ENCODE data around the gene DRAXIN.

GRCh38 chr1:11645670-11646265, 45.7 kb upstream of the DRAXIN start:
- TF ChIP-seq CTCF (IDR thresholded peaks at IDR 0.05; ENCODE audit: extremely low read depth in 1 of 2, insufficient read depth in 1 of 2, low read depth in 1 of 2, low read length in 2 of 2) (peak; percentile 72 to 84), EZH2 (IDR thresholded peaks at IDR 0.05; ENCODE audit: borderline replicate concordance, low read depth, low read length, severe bottlenecking) (no peak), POLR2AphosphoS5 (IDR thresholded peaks at IDR 0.05; ENCODE audit: insufficient read depth, low read depth, low read length) (no peak), POLR2A (IDR thresholded peaks at IDR 0.05; ENCODE audit: low read depth, low read length) (no peak), FOS (IDR thresholded peaks at IDR 0.05; ENCODE audit: borderline replicate concordance, insufficient read depth, low read length) (no peak)
